Glutamatergic neuron (in vitro differentiated cells): ENCODE data around the gene ABHD15. TPM values are rescaled to one million over a fixed set of nuclear protein-coding genes. Genes with fewer than 3 reads are reported as not detected.
A peak's percentile ranks its signal among the peaks of the same experiment; 100 is the strongest.

ENCODE experiments used
- DNase-seq: peaks from one replicate; pipeline ENCODE4 v3.0.0; 2022
- H3K27ac Mint-ChIP-seq: one replicate; pipeline ENCODE4 v1.8.0; 2020; ENCODE audit warnings: mild to moderate bottlenecking, mixed read lengths, inconsistent platforms; ENCODE audit not compliant: unreplicated experiment
- H3K27me3 Mint-ChIP-seq: one replicate; pipeline ENCODE4 v1.8.0; 2020; ENCODE audit warnings: mild to moderate bottlenecking, moderate library complexity, mixed read lengths, inconsistent platforms; ENCODE audit not compliant: unreplicated experiment
- H3K36me3 Mint-ChIP-seq: one replicate; pipeline ENCODE4 v1.8.0; 2020; ENCODE audit warnings: mild to moderate bottlenecking, mixed read lengths, inconsistent platforms; ENCODE audit not compliant: unreplicated experiment
- H3K4me1 Mint-ChIP-seq: one replicate; pipeline ENCODE4 v1.8.0; 2020; ENCODE audit warnings: mild to moderate bottlenecking, low read depth, mixed read lengths, inconsistent platforms; ENCODE audit not compliant: unreplicated experiment
- H3K4me3 Mint-ChIP-seq: one replicate; pipeline ENCODE4 v1.8.0; 2020; ENCODE audit warnings: mild to moderate bottlenecking, mixed read lengths, inconsistent platforms; ENCODE audit not compliant: unreplicated experiment
- H3K9me3 Mint-ChIP-seq: one replicate; pipeline ENCODE4 v1.8.0; 2020; ENCODE audit warnings: mild to moderate bottlenecking, moderate library complexity, mixed read lengths, inconsistent platforms; ENCODE audit not compliant: unreplicated experiment
- total RNA-seq: library from RNA; stranded (reverse); fragmentation: NEBNext Ultra II Directional; extraction: Animal tissue kit (Norgen Biotek cat#: 25700); gene quantifications from one replicate; pipeline ENCODE4 v1.2.1, GENCODE V29; 2021; ENCODE audit not compliant: unreplicated experiment
- TF ChIP-seq, protein P1 (sequence below): fragments of 200-600 bp; sonication (generic); IDR thresholded peaks from one replicate; pipeline ENCODE4 v1.5.0; 2021; ENCODE audit not compliant: partially characterized antibody, unreplicated experiment

Gene ABHD15
- total RNA-seq, 1 donor from 2014 or later = 2.5 TPM

DNA sequence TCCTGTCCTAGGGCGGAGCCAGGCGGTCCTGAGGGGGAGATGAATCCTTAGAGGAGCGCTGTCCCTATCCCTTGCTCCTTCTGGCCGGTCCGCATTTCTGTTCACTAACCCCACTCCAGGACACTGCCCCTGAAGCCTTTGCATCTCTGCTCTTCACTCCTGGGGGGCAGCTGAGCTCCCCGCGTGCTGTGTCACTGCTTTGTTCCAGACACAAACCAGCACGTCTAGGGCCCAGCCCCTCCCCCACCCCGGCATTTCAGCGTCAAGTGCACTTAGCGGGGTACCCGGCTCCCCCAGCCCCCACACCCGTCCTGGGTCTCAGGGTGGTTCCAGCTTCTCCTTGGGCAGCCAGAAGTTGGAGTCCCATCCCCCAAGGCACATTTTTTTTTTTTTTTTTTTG lies 47.0 kb upstream of the ABHD15 start:
- Mint-ChIP-seq H3K4me3 (peak overlapping the region; percentile 71), H3K9me3 (peaks cover 7% of the 10 kb centered on the region), H3K27ac (peak overlapping the region; percentile 79), H3K4me1 (peaks cover 6% of the 10 kb centered on the region), H3K27me3 (peaks cover 18% of the 10 kb centered on the region), H3K36me3 (peaks cover 6% of the 10 kb centered on the region)
- no peak for DNase-seq
- TF ChIP-seq, protein P1, sequence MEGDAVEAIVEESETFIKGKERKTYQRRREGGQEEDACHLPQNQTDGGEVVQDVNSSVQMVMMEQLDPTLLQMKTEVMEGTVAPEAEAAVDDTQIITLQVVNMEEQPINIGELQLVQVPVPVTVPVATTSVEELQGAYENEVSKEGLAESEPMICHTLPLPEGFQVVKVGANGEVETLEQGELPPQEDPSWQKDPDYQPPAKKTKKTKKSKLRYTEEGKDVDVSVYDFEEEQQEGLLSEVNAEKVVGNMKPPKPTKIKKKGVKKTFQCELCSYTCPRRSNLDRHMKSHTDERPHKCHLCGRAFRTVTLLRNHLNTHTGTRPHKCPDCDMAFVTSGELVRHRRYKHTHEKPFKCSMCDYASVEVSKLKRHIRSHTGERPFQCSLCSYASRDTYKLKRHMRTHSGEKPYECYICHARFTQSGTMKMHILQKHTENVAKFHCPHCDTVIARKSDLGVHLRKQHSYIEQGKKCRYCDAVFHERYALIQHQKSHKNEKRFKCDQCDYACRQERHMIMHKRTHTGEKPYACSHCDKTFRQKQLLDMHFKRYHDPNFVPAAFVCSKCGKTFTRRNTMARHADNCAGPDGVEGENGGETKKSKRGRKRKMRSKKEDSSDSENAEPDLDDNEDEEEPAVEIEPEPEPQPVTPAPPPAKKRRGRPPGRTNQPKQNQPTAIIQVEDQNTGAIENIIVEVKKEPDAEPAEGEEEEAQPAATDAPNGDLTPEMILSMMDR = no peak

DNA sequence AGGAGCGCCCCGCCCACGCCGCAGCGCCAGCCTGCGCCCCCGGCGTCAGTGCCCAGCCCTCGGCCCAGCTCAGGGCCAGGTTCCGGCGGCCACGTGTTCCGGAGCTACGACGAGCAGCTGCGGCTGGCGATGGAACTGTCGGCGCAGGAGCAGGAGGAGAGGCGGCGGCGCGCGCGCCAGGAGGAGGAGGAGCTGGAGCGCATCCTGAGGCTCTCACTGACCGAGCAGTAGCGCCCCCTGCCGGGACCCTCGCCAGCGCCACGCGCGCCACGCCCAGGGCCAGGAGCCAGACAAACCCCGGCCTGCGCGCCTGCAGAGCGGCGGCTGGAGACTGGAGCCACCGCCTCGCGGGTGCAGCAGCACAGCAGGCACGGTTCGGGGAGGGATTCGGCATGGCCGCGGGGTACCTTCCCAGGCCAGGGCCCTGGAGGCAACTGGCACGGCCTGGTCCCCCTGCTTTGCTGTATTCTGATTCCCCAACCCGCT lies 46.6 kb upstream of the ABHD15 start:
- H3K27ac Mint-ChIP-seq = peak overlapping the region; percentile 79
- DNase-seq = peak; percentile 98
- peaks cover 7% of the 10 kb centered on the region for H3K9me3 Mint-ChIP-seq
- TF ChIP-seq, protein P1 = peak; percentile 90
- H3K4me1 Mint-ChIP-seq = peaks cover 6% of the 10 kb centered on the region
- H3K4me3 Mint-ChIP-seq = no peak overlapping the region
- H3K27me3 Mint-ChIP-seq = peaks cover 16% of the 10 kb centered on the region
- peaks cover 6% of the 10 kb centered on the region for H3K36me3 Mint-ChIP-seq

GRCh38 chr17:29612404-29613280 lies 45.8 kb upstream of the ABHD15 start:
- H3K4me3 Mint-ChIP-seq = no peak overlapping the region
- H3K4me1 Mint-ChIP-seq = peaks cover 6% of the 10 kb centered on the region
- peaks cover 17% of the 10 kb centered on the region for H3K27me3 Mint-ChIP-seq
- peaks cover 6% of the 10 kb centered on the region for H3K36me3 Mint-ChIP-seq
- H3K27ac Mint-ChIP-seq = no peak overlapping the region
- DNase-seq = no peak
- peaks cover 10% of the 10 kb centered on the region for H3K9me3 Mint-ChIP-seq
- TF ChIP-seq, protein P1 = no peak

DNA sequence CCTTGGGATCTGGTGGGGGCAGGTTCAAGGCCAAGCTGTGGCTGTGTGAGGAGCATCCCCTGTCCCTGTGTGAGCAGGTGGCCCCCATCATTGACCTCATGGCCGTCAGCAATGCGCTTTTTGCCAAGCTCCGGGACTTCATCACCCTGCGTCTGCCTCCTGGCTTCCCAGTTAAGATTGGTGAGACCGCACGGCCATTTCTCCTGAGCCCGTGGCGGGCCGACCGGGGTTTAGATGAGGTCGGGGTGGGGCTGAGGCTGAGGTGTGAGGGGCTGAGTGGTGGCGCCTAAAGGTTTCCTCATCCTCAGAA lies 45.2 kb upstream of the ABHD15 start:
- peaks cover 6% of the 10 kb centered on the region for H3K4me1 Mint-ChIP-seq
- TF ChIP-seq, protein P1 = no peak
- H3K36me3 Mint-ChIP-seq = peaks cover 6% of the 10 kb centered on the region
- H3K27ac Mint-ChIP-seq = no peak overlapping the region
- H3K9me3 Mint-ChIP-seq = peaks cover 10% of the 10 kb centered on the region
- peaks cover 16% of the 10 kb centered on the region for H3K27me3 Mint-ChIP-seq
- no peak overlapping the region for H3K4me3 Mint-ChIP-seq
- no peak for DNase-seq
